ENCODE data around the gene MBOAT1.

Gene MBOAT1

DNA sequence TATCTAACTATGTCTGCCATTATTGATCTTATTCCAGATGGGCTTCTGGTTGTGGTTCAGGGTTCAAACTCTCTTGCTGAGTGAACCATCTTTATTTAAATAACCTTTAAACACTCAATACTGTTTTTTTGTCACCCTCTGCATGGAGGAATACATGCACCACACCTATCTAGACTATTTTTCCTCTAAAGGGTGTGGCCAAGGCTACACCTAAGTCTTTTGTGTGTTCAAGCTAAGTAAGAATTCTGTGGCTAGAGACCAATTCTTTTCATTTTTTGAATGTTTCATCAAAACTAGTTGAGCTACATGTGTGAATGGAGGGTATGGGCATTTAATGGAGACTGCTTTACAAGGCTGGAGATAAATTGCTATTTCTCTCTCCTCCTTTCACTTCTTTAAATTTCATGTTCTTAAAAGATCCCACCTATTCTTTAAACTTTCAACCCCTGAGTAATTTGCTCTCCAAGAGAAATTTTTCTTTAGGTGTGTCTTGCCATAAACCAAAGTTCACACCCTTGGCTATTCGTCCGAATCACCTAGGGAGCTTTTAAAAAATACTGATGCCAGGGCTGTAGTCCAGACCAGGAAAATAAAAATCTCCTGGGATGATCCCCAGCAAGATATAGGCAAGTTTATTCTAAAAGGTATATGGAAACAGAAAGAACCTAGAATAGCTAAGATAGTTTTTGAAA is 24.8 kb upstream of the MBOAT1 start:
- in situ Hi-C loops (cut with HindIII; ENCODE audit: low pct_ligation_motif_present, low sequenced_read_pairs) = no loop called here
- H3K4me3 ChIP-seq (ENCODE audit: low read depth, low read length) = no peak overlapping the region
- TF ChIP-seq, protein P1, sequence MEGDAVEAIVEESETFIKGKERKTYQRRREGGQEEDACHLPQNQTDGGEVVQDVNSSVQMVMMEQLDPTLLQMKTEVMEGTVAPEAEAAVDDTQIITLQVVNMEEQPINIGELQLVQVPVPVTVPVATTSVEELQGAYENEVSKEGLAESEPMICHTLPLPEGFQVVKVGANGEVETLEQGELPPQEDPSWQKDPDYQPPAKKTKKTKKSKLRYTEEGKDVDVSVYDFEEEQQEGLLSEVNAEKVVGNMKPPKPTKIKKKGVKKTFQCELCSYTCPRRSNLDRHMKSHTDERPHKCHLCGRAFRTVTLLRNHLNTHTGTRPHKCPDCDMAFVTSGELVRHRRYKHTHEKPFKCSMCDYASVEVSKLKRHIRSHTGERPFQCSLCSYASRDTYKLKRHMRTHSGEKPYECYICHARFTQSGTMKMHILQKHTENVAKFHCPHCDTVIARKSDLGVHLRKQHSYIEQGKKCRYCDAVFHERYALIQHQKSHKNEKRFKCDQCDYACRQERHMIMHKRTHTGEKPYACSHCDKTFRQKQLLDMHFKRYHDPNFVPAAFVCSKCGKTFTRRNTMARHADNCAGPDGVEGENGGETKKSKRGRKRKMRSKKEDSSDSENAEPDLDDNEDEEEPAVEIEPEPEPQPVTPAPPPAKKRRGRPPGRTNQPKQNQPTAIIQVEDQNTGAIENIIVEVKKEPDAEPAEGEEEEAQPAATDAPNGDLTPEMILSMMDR (IDR thresholded peaks at IDR 0.05; ENCODE audit: low read depth, low read length, missing control alignments) = no peak
- no peaks in the 10 kb centered on the region for H3K36me3 ChIP-seq (replicated peaks)
- H3K27me3 ChIP-seq (replicated peaks) = no peaks in the 10 kb centered on the region
- no peak overlapping the region for H3K27ac ChIP-seq
- no peak for DNase-seq

DNA sequence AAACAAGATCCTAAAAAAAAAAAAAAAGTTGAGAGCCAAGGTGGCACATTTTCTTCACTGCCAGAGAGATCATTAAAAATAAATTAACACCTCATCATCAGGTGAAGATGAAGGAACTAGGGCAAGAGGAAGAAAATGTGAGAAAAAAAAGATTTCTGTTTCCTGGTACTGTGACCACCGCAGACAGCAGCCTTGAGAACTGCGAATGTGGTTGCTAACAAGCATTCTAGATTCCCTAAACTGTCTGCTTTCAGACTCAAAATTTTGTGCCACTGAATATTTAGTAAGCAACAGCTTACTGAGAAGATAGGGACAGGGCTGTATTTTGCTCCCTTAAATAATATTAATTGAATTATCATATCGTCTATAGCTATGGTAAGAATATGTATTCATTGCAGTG is 24.1 kb upstream of the MBOAT1 start:
- no peaks in the 10 kb centered on the region for H3K36me3 ChIP-seq (replicated peaks)
- no peaks in the 10 kb centered on the region for H3K27me3 ChIP-seq (replicated peaks)
- no peak for DNase-seq
- in situ Hi-C loops (cut with HindIII; ENCODE audit: low pct_ligation_motif_present, low sequenced_read_pairs) = no loop called here
- TF ChIP-seq, protein P1 (IDR thresholded peaks at IDR 0.05; ENCODE audit: low read depth, low read length, missing control alignments) = no peak
- H3K4me3 ChIP-seq (ENCODE audit: low read depth, low read length) = no peak overlapping the region
- no peak overlapping the region for H3K27ac ChIP-seq

DNA sequence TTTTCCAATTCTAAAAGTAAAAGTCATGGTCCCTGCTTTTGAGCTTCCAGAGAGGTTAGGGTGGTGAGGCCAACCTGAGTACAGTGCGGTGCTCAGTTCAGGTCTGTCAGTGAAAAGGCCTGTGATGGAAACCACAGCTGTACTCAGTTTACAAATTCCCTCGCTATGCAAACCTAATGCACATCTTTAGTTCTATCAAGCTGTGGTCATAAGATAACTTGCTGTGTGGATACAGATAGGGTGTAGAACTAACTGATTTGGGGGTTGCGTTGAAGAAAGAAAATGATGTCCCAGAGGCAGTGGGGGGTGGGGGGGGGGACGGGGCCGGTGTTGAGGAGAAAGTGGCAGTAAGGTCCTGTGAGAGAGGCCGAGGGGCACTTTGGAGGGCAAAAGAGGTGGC is 22.8 kb upstream of the MBOAT1 start:
- Histone ChIP-seq H3K27me3 (replicated peaks) (no peaks in the 10 kb centered on the region), H3K4me3 (ENCODE audit: low read depth, low read length) (no peak overlapping the region), H3K27ac (no peak overlapping the region), H3K36me3 (replicated peaks) (no peaks in the 10 kb centered on the region)
- in situ Hi-C loops (cut with HindIII; ENCODE audit: low pct_ligation_motif_present, low sequenced_read_pairs) = no loop called here
- TF ChIP-seq, protein P1 (IDR thresholded peaks at IDR 0.05; ENCODE audit: low read depth, low read length, missing control alignments) = no peak
- no peak for DNase-seq

DNA sequence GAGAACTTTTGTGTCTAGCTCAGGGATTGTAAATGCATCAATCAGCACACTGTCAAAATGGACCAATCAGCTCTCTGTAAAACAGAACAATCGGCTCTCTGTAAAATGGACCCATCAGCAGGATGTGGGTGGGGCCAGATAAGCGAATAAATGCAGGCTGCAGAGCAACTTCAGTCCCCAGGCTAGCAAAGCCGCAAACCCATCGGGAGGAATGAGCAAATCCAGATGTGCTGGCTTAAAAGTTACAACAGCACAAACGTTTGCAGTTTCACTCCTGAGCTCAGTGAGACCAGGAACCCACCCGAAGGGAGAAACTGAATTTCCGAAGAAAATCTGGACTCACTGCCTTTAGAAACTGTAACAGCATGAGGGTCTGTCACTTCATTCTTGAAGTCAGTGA is 21.9 kb upstream of the MBOAT1 start:
- TF ChIP-seq, protein P1 (IDR thresholded peaks at IDR 0.05; ENCODE audit: low read depth, low read length, missing control alignments) = no peak
- no peak for DNase-seq
- in situ Hi-C loops (cut with HindIII; ENCODE audit: low pct_ligation_motif_present, low sequenced_read_pairs) = no loop called here
- Histone ChIP-seq H3K27me3 (replicated peaks) (no peaks in the 10 kb centered on the region), H3K27ac (no peak overlapping the region), H3K36me3 (replicated peaks) (no peaks in the 10 kb centered on the region), H3K4me3 (ENCODE audit: low read depth, low read length) (no peak overlapping the region)

DNA sequence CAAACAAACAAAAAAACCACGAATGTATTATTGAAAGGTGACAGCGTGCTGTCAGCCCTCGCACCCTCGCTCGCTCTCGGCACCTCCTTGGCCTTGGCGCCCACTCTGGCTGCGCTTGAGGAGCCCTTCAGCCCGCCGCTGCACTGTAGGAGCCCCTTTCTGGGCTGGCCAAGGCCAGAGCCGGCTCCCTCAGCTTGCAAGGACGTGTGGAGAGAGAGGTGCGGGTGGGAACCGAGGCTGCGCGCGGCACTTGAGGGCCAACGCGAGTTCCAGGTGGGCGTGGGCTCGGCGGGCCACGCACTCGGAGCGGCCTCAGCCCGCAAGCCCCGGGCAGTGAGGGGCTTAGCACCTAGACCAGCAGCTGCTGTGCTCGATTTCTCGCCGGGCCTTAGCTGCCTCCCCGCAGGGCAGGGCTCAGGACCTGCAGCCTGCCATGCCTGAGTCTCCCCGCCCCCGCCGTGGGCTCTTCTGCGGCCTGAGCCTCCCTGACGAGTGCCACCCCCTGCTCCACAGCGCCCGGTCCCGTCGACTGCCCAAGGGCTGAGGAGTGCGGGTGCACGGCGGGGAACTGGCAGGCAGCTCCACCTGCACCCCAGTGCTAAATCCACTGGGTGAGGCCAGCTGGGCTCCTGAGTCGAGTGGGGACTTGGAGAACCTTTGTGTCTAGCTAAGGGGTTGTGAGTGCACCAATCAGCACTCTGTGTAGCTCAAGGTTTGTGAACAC is 20.9 kb upstream of the MBOAT1 start:
- no peak for DNase-seq
- Histone ChIP-seq H3K27me3 (replicated peaks) (no peaks in the 10 kb centered on the region), H3K4me3 (ENCODE audit: low read depth, low read length) (no peak overlapping the region), H3K36me3 (replicated peaks) (no peaks in the 10 kb centered on the region), H3K27ac (no peak overlapping the region)
- in situ Hi-C loops (cut with HindIII; ENCODE audit: low pct_ligation_motif_present, low sequenced_read_pairs) = no loop called here
- TF ChIP-seq, protein P1 (IDR thresholded peaks at IDR 0.05; ENCODE audit: low read depth, low read length, missing control alignments) = no peak

Data from brain microvascular endothelial cell (primary cell).